OCI-LY3 (cell line): ENCODE data around the gene COLQ.

ENCODE experiments used
- CTCF ChIP-seq: fragments of 200-600, 300-600 bp; sonication (generic); IDR thresholded peaks from 2 replicates; pipeline ENCODE4 v1.5.1; 2014; ENCODE audit warnings: antibody characterized with exemption, low read length, low read depth
- EZH2phosphoT487 ChIP-seq: fragments of 200-600 bp; shearing (Covaris generic); IDR thresholded peaks from 2 replicates; pipeline ENCODE4 v1.6.1; 2018; ENCODE audit warnings: antibody characterized with exemption, mixed run types, low read depth

- TF ChIP-seq CTCF, result no peak
- TF ChIP-seq EZH2phosphoT487, result no peak
These were observed 22.0 kb downstream of the COLQ start for GRCh38 chr3:15499536-15499935.
